ENCODE data around the gene FKBP1B.

Gene FKBP1B

GRCh38 chr2:24075915-24076848 is 26.6 kb downstream of the FKBP1B start, which contains the start of gene SF3B6:
TSS of gene SF3B6 (minus strand) at chr2:24076326. CDS start at chr2:24076229, 97 bp downstream.
- TF ChIP-seq SNAI2 (CRISPR knock-in tag; IDR thresholded peaks at IDR 0.05) (no peak), RARB (CRISPR knock-in tag; IDR thresholded peaks at IDR 0.05) (no peak), ARNTL (CRISPR knock-in tag; IDR thresholded peaks at IDR 0.05; ENCODE audit: borderline replicate concordance, low read depth) (no peak), ZNF70 (CRISPR knock-in tag; IDR thresholded peaks at IDR 0.05) (peak; percentile 14; the same call in 1 of the 2 replicates), ZNF8 (CRISPR knock-in tag; IDR thresholded peaks at IDR 0.05) (peak; percentile 16; the same call in 1 of the 2 replicates), ZFP30 (CRISPR knock-in tag; IDR thresholded peaks at IDR 0.05) (0 out of 2 replicates have a peak, but pooled peaks have one; percentile 42), ZNF565 (CRISPR knock-in tag; conservative IDR thresholded peaks at IDR 0.05; ENCODE audit: low read depth) (peak; percentile 68; the same call in 1 of the 2 replicates)
- TF ChIP-seq, protein P1, sequence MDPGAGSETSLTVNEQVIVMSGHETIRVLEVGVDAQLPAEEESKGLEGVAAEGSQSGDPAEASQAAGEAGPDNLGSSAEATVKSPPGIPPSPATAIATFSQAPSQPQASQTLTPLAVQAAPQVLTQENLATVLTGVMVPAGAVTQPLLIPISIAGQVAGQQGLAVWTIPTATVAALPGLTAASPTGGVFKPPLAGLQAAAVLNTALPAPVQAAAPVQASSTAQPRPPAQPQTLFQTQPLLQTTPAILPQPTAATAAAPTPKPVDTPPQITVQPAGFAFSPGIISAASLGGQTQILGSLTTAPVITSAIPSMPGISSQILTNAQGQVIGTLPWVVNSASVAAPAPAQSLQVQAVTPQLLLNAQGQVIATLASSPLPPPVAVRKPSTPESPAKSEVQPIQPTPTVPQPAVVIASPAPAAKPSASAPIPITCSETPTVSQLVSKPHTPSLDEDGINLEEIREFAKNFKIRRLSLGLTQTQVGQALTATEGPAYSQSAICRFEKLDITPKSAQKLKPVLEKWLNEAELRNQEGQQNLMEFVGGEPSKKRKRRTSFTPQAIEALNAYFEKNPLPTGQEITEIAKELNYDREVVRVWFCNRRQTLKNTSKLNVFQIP (CRISPR knock-in tag; IDR thresholded peaks at IDR 0.05; ENCODE audit: borderline replicate concordance, low read depth) = peak; percentile 87; the same call in 1 of the 2 replicates
- TF ChIP-seq, protein P2, sequence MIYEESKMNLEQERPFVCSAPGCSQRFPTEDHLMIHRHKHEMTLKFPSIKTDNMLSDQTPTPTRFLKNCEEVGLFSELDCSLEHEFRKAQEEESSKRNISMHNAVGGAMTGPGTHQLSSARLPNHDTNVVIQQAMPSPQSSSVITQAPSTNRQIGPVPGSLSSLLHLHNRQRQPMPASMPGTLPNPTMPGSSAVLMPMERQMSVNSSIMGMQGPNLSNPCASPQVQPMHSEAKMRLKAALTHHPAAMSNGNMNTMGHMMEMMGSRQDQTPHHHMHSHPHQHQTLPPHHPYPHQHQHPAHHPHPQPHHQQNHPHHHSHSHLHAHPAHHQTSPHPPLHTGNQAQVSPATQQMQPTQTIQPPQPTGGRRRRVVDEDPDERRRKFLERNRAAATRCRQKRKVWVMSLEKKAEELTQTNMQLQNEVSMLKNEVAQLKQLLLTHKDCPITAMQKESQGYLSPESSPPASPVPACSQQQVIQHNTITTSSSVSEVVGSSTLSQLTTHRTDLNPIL (CRISPR knock-in tag; IDR thresholded peaks at IDR 0.05; ENCODE audit: low read depth) = 0 out of 2 replicates have a peak, but pooled peaks have one; percentile 26
- peak; percentile 92 for ATAC-seq

DNA sequence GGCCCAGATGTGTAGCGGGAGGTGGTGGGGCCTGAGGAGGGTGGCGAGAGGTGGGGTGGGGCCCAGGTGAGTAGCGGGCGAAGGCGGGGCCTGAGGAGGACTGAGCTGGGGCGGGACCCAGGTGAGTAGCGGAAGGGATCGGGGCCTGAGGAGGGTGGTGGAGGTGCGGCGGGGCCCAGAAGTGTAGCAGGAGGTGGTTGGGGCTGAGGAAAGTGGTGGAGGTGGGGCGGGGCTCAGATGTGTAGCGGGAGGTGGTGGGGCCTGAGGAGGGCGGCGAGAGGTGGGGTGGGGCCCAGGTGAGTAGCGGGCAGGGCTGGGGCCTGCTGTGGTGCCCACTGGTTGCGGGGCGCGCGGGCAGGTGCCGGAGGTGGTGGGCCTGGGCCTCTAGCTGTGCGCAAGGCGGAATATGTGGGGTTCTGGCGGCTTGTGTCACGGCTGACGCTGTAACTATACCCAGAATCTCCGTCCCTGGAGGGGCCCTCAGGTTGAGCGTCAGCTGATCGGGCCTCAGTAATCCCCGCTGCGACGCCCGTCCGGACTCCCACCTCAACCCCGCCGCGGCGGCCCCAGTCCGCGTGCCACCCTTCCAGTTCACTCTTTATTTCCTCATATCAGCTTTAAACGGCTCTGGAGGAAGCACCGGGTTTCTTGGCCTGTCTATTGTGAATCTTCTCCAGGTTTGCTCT is 27.5 kb downstream of the FKBP1B start:
- TF ChIP-seq OSR1 (CRISPR knock-in tag; IDR thresholded peaks at IDR 0.05) (no peak), ZFP3 (CRISPR knock-in tag; IDR thresholded peaks at IDR 0.05) (no peak), CSDC2 (CRISPR knock-in tag; IDR thresholded peaks at IDR 0.05) (no peak), ZNF565 (CRISPR knock-in tag; conservative IDR thresholded peaks at IDR 0.05; ENCODE audit: low read depth) (no peak), ARNTL (CRISPR knock-in tag; IDR thresholded peaks at IDR 0.05; ENCODE audit: borderline replicate concordance, low read depth) (no peak), ZNF70 (CRISPR knock-in tag; IDR thresholded peaks at IDR 0.05) (no peak)
- ATAC-seq = peak; percentile 39

GRCh38 chr2:24077535-24077877 is 28.0 kb downstream of the FKBP1B start:
- ATAC-seq = no peak
- no peak for TF ChIP-seq ZNF565 (CRISPR knock-in tag; conservative IDR thresholded peaks at IDR 0.05; ENCODE audit: low read depth)
- TF ChIP-seq SNAI2 (CRISPR knock-in tag; IDR thresholded peaks at IDR 0.05) = 0 out of 2 replicates have a peak, but pooled peaks have one; percentile 3

GRCh38 chr2:24077879-24078278 is 28.3 kb downstream of the FKBP1B start:
- no peak for TF ChIP-seq ISL1 (CRISPR knock-in tag; IDR thresholded peaks at IDR 0.05)
- TF ChIP-seq TOX (CRISPR knock-in tag; IDR thresholded peaks at IDR 0.05; ENCODE audit: borderline replicate concordance) = no peak
- TF ChIP-seq PATZ1 (CRISPR knock-in tag; IDR thresholded peaks at IDR 0.05; ENCODE audit: borderline replicate concordance) = no peak
- no peak for TF ChIP-seq ARNTL (CRISPR knock-in tag; IDR thresholded peaks at IDR 0.05; ENCODE audit: borderline replicate concordance, low read depth)
- no peak for TF ChIP-seq OSR1 (CRISPR knock-in tag; IDR thresholded peaks at IDR 0.05)
- TF ChIP-seq, protein P1 (CRISPR knock-in tag; IDR thresholded peaks at IDR 0.05; ENCODE audit: borderline replicate concordance, low read depth) = no peak
- TF ChIP-seq ZNF8 (CRISPR knock-in tag; IDR thresholded peaks at IDR 0.05) = no peak
- ATAC-seq = no peak

DNA sequence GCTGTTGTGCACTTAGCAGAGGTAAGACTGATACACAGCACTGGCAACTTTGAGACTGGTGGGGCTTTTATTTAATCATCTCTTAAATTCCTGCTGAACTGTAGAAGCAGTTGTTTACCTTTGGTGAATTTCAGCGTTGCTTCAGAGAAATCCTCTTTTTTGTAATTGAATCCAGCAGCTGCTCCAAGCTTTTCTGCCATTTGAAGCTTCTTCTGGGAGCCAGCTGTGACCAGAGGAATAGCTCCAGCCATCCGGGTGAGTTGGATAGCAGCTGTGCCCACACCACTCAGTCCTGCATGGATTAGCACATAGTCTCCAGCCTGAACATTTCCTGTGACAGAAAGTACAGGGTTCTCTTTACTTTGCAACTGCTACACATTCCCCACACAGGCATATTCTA is 31.2 kb downstream of the FKBP1B start:
- TF ChIP-seq, protein P1 (CRISPR knock-in tag; IDR thresholded peaks at IDR 0.05; ENCODE audit: borderline replicate concordance, low read depth) = no peak
- TF ChIP-seq ZC3H10 (CRISPR knock-in tag; IDR thresholded peaks at IDR 0.05) (no peak), ARNTL (CRISPR knock-in tag; IDR thresholded peaks at IDR 0.05; ENCODE audit: borderline replicate concordance, low read depth) (no peak), ZFP30 (CRISPR knock-in tag; IDR thresholded peaks at IDR 0.05) (no peak), TOX (CRISPR knock-in tag; IDR thresholded peaks at IDR 0.05; ENCODE audit: borderline replicate concordance) (no peak), ESRRG (CRISPR knock-in tag; IDR thresholded peaks at IDR 0.05) (no peak), RARB (CRISPR knock-in tag; IDR thresholded peaks at IDR 0.05) (no peak), ZNF70 (CRISPR knock-in tag; IDR thresholded peaks at IDR 0.05) (no peak), OSR1 (CRISPR knock-in tag; IDR thresholded peaks at IDR 0.05) (no peak), TCF4 (CRISPR knock-in tag; IDR thresholded peaks at IDR 0.05; ENCODE audit: borderline replicate concordance) (no peak), PPARA (CRISPR knock-in tag; IDR thresholded peaks at IDR 0.05; ENCODE audit: borderline replicate concordance) (no peak)
- TF ChIP-seq, protein P2 (CRISPR knock-in tag; IDR thresholded peaks at IDR 0.05; ENCODE audit: low read depth) = no peak
- ATAC-seq = no peak
